AG04450 (cell line): ENCODE results near the gene SLC10A7. TPM values are rescaled to one million over a fixed set of nuclear protein-coding genes. Genes with fewer than 3 reads are reported as not detected.

ENCODE experiments used
- CTCF ChIA-PET: fragments of 300-600, 350-600 bp; formaldehyde crosslinking; extraction: SDS; loops from one replicate; lab custom pipeline; 2022; ENCODE audit warnings: antibody characterized with exemption, inconsistent platforms; lab: Charles Lee
- POLR2A ChIA-PET: fragments of 350-600 bp; formaldehyde crosslinking; extraction: SDS; loops from one replicate; lab custom pipeline; 2021; ENCODE audit warnings: antibody characterized with exemption, inconsistent platforms; lab: Yijun Ruan, JAX
- DNase-seq: peaks from one replicate; pipeline ENCODE4 v3.0.0-alpha.2; 2011; ENCODE audit warnings: low read depth, low spot score
- H3K27ac ChIP-seq: one replicate; pipeline ENCODE4 v1.5.1; 2012; ENCODE audit warnings: low read depth, low read length, control low read depth
- H3K27me3 ChIP-seq: one replicate; pipeline ENCODE4 v1.6.0; 2012; ENCODE audit warnings: low read length; ENCODE audit not compliant: control insufficient read depth, insufficient read depth
- H3K4me3 ChIP-seq: 2 replicates; pipeline ENCODE4 v1.5.1; 2011; ENCODE audit warnings: mild to moderate bottlenecking, low read depth, low read length, control low read depth
- H3K9me3 ChIP-seq: 2 replicates; pipeline ENCODE4 v1.5.1; 2012; ENCODE audit warnings: low read length; ENCODE audit not compliant: control insufficient read depth, insufficient read depth
- polyA plus RNA-seq: library from polyadenylated mRNA; depleted of rRNA; stranded (reverse); fragments of >200 nt; gene quantifications from 2 replicates; pipeline ENCODE4 v1.2.3, GENCODE V29; 2011
- TF ChIP-seq, protein P1 (sequence below): IDR thresholded peaks from 2 replicates; pipeline ENCODE4 v1.5.1; 2011; ENCODE audit warnings: low read depth, low read length, control low read depth, inconsistent platforms

The SLC10A7 gene
- polyA plus RNA-seq, 1 experiment, result 13.8 TPM

DNA sequence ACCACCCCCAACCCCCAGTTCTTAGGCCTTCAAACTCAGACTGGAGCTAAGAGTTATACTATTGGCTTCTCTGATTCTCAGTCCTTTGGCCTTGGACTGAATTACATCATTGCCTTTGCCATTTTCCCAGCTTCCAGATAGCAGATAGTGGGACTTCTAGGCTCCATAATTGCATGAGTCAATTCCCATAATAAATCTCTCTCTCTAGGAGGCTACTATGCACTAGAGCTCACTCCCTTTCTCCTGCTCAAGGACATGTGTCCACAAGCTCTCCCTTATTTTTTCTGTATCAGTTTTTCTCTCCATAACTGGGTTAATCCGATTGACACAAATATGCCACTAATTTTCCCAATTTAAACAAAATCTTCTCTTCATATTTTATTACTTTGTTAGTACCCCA, 204.0 kb downstream of the SLC10A7 start:
- Histone ChIP-seq H3K4me3 (no peak overlapping the region), H3K27me3 (no peaks in the 10 kb centered on the region), H3K27ac (no peak overlapping the region), H3K9me3 (no peaks in the 10 kb centered on the region)
- CTCF ChIA-PET, result no interaction called here
- POLR2A ChIA-PET, result no interaction called here
- DNase-seq, result no peak
- TF ChIP-seq, protein P1, sequence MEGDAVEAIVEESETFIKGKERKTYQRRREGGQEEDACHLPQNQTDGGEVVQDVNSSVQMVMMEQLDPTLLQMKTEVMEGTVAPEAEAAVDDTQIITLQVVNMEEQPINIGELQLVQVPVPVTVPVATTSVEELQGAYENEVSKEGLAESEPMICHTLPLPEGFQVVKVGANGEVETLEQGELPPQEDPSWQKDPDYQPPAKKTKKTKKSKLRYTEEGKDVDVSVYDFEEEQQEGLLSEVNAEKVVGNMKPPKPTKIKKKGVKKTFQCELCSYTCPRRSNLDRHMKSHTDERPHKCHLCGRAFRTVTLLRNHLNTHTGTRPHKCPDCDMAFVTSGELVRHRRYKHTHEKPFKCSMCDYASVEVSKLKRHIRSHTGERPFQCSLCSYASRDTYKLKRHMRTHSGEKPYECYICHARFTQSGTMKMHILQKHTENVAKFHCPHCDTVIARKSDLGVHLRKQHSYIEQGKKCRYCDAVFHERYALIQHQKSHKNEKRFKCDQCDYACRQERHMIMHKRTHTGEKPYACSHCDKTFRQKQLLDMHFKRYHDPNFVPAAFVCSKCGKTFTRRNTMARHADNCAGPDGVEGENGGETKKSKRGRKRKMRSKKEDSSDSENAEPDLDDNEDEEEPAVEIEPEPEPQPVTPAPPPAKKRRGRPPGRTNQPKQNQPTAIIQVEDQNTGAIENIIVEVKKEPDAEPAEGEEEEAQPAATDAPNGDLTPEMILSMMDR, result no peak

DNA sequence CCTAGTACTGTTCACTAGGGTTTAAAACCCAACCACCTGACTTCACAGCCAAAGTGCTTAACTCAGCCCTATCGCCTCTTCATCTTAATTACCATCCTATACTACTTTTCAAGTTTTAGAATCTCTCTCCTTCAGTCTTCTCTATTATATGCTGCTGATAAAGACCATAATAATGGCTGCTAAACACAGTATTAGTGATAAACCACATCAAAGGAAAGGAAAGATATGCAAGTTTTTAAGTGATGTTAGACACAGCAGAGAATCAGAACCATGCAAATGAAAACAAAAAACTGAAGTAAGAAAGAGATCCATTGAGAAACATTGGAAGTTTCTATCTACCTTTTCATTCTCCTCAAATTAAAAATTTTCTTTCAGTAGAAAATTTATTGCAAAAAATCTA, 206.6 kb downstream of the SLC10A7 start:
- Histone ChIP-seq H3K4me3 (no peak overlapping the region), H3K9me3 (no peaks in the 10 kb centered on the region), H3K27ac (no peak overlapping the region), H3K27me3 (no peaks in the 10 kb centered on the region)
- TF ChIP-seq, protein P1, result no peak
- no peak for DNase-seq
- ChIA-PET CTCF (no interaction called here), POLR2A (no interaction called here)

DNA sequence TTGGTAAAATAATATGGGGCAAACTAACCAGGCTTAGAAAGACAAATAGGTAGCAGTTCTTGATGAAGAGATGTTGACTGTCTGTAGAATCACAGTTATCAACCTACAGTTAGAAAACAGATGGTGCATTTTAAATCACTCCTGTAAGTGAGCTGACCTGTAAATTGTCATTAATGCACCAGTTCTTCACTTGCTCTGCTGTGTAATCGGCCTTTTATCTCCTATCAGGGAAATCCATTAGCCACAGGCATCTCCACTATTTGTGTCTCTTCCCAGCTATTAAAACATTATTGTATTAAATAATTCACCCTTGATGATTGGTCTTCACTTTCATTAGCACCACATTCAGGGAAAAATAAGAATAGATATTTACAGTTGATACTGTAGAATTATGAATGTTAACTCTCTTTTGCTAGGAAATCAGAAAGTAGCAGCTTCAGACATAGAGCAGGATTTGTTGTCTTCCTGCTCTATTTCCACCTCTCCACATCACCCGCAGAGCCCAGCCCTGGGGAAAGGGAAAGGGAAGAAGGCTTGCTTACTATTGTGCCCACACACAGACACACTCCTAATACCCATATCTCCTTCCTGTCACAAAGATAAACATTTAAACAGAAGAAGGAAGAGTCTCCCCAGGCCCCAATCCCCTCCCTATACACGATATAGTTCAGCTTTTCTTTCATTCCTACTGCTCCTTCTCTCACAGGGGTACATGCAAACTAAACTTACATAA, 210.3 kb downstream of the SLC10A7 start:
- no peak overlapping the region for H3K27ac ChIP-seq
- TF ChIP-seq, protein P1, result no peak
- no peak for DNase-seq
- no peaks in the 10 kb centered on the region for H3K9me3 ChIP-seq
- POLR2A ChIA-PET, result no interaction called here
- no peak overlapping the region for H3K4me3 ChIP-seq
- no peaks in the 10 kb centered on the region for H3K27me3 ChIP-seq
- CTCF ChIA-PET, result no interaction called here

DNA sequence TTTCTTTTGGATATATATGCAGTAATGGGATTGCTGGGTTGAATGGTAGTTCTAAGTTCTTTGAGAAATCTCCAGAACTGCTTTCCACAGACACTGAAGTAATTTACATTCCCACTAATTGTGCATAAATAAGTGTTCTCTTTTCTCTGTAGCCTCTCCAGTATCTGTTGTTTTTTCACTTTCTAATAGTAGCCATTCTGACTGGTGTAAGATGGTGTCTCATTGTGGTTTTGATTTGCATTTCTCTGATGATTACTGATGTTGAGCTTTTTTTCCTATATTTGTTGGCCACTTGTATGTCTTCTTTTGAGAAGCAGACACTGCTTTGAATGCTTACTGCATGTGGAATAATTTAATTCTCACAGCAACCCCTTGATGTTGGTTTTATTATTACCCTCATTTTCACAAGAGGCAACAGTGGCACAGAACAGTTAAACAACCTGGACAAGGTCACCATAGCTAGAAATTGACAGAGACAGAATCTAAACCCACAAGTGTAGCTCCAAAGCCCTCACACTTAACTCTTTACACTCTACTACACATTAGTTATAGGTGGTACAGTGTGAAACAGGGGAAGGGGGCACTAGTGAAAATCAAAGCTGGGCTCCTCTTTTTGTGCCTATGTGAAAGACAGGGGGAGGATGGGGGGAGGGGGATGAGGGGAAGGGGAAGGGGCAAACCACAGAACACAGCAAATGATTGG, 211.3 kb downstream of the SLC10A7 start:
- DNase-seq, result no peak
- CTCF ChIA-PET, result no interaction called here
- POLR2A ChIA-PET, result no interaction called here
- TF ChIP-seq, protein P1, result no peak
- Histone ChIP-seq H3K27ac (no peak overlapping the region), H3K27me3 (no peaks in the 10 kb centered on the region), H3K4me3 (no peak overlapping the region), H3K9me3 (no peaks in the 10 kb centered on the region)

DNA sequence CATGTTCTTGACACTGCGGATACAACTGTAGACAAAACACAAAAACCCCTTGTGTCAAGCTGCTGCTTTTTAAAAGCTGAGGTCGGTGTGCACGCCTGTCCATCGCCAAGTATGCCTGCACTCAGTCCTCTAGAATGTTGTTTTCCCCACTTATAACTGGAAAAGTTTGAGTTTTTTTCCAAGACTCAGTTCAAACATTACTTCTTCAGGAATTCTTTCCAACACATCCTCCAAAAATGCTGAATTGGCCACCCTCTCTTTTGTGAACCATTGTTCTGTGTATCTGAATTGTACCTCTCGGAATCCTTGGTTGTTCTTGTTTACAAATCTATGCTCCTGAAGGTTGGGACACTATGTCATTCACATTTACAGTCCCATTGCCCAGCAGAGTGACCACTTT, 212.8 kb downstream of the SLC10A7 start:
- H3K27ac ChIP-seq, result no peak overlapping the region
- POLR2A ChIA-PET, result no interaction called here

More for the DNA sequence above, 212.8 kb downstream of the SLC10A7 start:
- no peaks in the 10 kb centered on the region for H3K9me3 ChIP-seq
- TF ChIP-seq, protein P1, result no peak
- H3K4me3 ChIP-seq, result no peak overlapping the region
- DNase-seq, result no peak
- no peaks in the 10 kb centered on the region for H3K27me3 ChIP-seq
- CTCF ChIA-PET, result no interaction called here
